H9 (cell line): Measurements from ENCODE around the gene MSI2. TPM values are rescaled to one million over a fixed set of nuclear protein-coding genes. Genes with fewer than 3 reads are reported as not detected.

ENCODE experiments used
- DNase-seq: peaks from one replicate; pipeline ENCODE4 v3.0.0-alpha.2; 2017
- H2AFZ ChIP-seq: one replicate; pipeline ENCODE4 v1.6.1; 2013; ENCODE audit warnings: mild to moderate bottlenecking, low read length, control low read depth, moderate library complexity
- H2AK5ac ChIP-seq: 2 replicates; pipeline ENCODE4 v1.6.1; 2013; ENCODE audit warnings: low read length, control low read depth, mixed read lengths; ENCODE audit not compliant: insufficient read length
- H2BK120ac ChIP-seq: one replicate; pipeline ENCODE4 v1.6.1; 2013; ENCODE audit warnings: low read depth, mild to moderate bottlenecking, low read length, control low read depth, inconsistent platforms; ENCODE audit not compliant: poor library complexity, severe bottlenecking
- H2BK12ac ChIP-seq: 2 replicates; pipeline ENCODE4 v1.6.1; 2013; ENCODE audit warnings: low read length, control low read depth, mixed read lengths, low read depth; ENCODE audit not compliant: insufficient read length
- H2BK15ac ChIP-seq: 2 replicates; pipeline ENCODE4 v1.6.1; 2013; ENCODE audit warnings: low read depth, low read length, control low read depth
- H2BK20ac ChIP-seq: one replicate; pipeline ENCODE4 v1.6.1; 2013; ENCODE audit warnings: low read depth, mild to moderate bottlenecking, low read length, control low read depth, inconsistent platforms; ENCODE audit not compliant: poor library complexity, severe bottlenecking
- H2BK5ac ChIP-seq: 2 replicates; pipeline ENCODE4 v1.6.1; 2013; ENCODE audit warnings: low read length, control low read depth, mixed read lengths; ENCODE audit not compliant: insufficient read length
- H3K14ac ChIP-seq: 2 replicates; pipeline ENCODE4 v1.6.1; 2013; ENCODE audit warnings: low read length, control low read depth; ENCODE audit not compliant: insufficient read depth
- H3K18ac ChIP-seq: 2 replicates; pipeline ENCODE4 v1.6.1; 2013; ENCODE audit warnings: low read depth, mild to moderate bottlenecking, mixed read lengths, low read length, control low read depth; ENCODE audit not compliant: insufficient read length
- H3K23ac ChIP-seq: 2 replicates; pipeline ENCODE4 v1.6.1; 2013; ENCODE audit warnings: low read length, control low read depth, mixed read lengths, low read depth; ENCODE audit not compliant: insufficient read length
- H3K23me2 ChIP-seq: 2 replicates; pipeline ENCODE4 v1.6.1; 2013; ENCODE audit warnings: low read depth, mild to moderate bottlenecking, mixed read lengths, low read length, control low read depth; ENCODE audit not compliant: insufficient read length, poor library complexity, severe bottlenecking
- H3K27ac ChIP-seq: 2 replicates; pipeline ENCODE4 v1.5.1; 2013; ENCODE audit warnings: low read length, control low read depth, mixed read lengths, low read depth; ENCODE audit not compliant: insufficient read length
- H3K27me3 ChIP-seq: 2 replicates; pipeline ENCODE4 v1.6.1; 2013; ENCODE audit warnings: low read length, control low read depth, inconsistent platforms; ENCODE audit not compliant: insufficient read depth
- H3K4ac ChIP-seq: 2 replicates; pipeline ENCODE4 v1.6.1; 2013; ENCODE audit warnings: low read depth, mild to moderate bottlenecking, control low read depth, inconsistent platforms, low read length, moderate library complexity
- H3K4me1 ChIP-seq: 2 replicates; pipeline ENCODE4 v1.6.1; 2013; ENCODE audit warnings: low read length, control low read depth, inconsistent platforms; ENCODE audit not compliant: insufficient read depth
- H3K4me2 ChIP-seq: 2 replicates; pipeline ENCODE4 v1.6.1; 2013; ENCODE audit warnings: low read length, control low read depth, mixed read lengths; ENCODE audit not compliant: insufficient read length, insufficient read depth
- H3K56ac ChIP-seq: 2 replicates; pipeline ENCODE4 v1.6.1; 2013; ENCODE audit warnings: low read depth, mild to moderate bottlenecking, mixed read lengths, low read length, control low read depth; ENCODE audit not compliant: insufficient read length
- H3K79me1 ChIP-seq: 2 replicates; pipeline ENCODE4 v1.6.1; 2013; ENCODE audit warnings: low read depth, mild to moderate bottlenecking, moderate library complexity, low read length, control low read depth, inconsistent platforms; ENCODE audit not compliant: insufficient read depth, poor library complexity, severe bottlenecking
- H3K79me2 ChIP-seq: 2 replicates; pipeline ENCODE4 v1.6.1; 2013; ENCODE audit warnings: low read length, control low read depth, inconsistent platforms; ENCODE audit not compliant: insufficient read depth
- H3K9ac ChIP-seq: 2 replicates; pipeline ENCODE4 v1.6.1; 2013; ENCODE audit warnings: low read length, control low read depth, mixed read lengths; ENCODE audit not compliant: insufficient read length; ENCODE audit errors: extremely low read depth
- H3K9me3 ChIP-seq: one replicate; pipeline ENCODE4 v1.6.1; 2013; ENCODE audit warnings: low read depth, low read length, inconsistent platforms; ENCODE audit not compliant: control insufficient read depth
- H3T11ph ChIP-seq: one replicate; pipeline ENCODE4 v1.6.1; 2013; ENCODE audit warnings: mild to moderate bottlenecking, low read length, control low read depth, inconsistent platforms
- H4K20me1 ChIP-seq: one replicate; pipeline ENCODE4 v1.6.1; 2013; ENCODE audit not compliant: control insufficient read depth, insufficient read length, insufficient read depth
- H4K5ac ChIP-seq: 2 replicates; pipeline ENCODE4 v1.6.1; 2013; ENCODE audit warnings: low read depth, mild to moderate bottlenecking, mixed read lengths, low read length, control low read depth; ENCODE audit not compliant: insufficient read length
- H4K8ac ChIP-seq: replicated peaks from 2 replicates; pipeline ENCODE4 v1.6.1; 2013; ENCODE audit warnings: low read length, control low read depth, mixed read lengths, low read depth; ENCODE audit not compliant: insufficient read length
- H4K91ac ChIP-seq: 2 replicates; pipeline ENCODE4 v1.6.1; 2013; ENCODE audit warnings: low read depth, mild to moderate bottlenecking, moderate library complexity, mixed read lengths, low read length, control low read depth; ENCODE audit not compliant: insufficient read length
- H3K27ac Mint-ChIP-seq, 3 experiments: 2 replicates in 2 of 3; 3 replicates in 1 of 3; pipeline ENCODE4 v1.8.0; 2020 to 2021; ENCODE audit warnings: mixed read lengths in 3 of 3, mild to moderate bottlenecking in 1 of 3, moderate library complexity in 1 of 3
- H3K27me3 Mint-ChIP-seq: 2 replicates; pipeline ENCODE4 v1.8.0; 2021; ENCODE audit warnings: low read depth, mild to moderate bottlenecking, moderate library complexity, mixed read lengths
- H3K36me3 Mint-ChIP-seq, 3 experiments: 2 replicates in 2 of 3; 3 replicates in 1 of 3; pipeline ENCODE4 v1.8.0; 2020 to 2021; ENCODE audit warnings: low read depth in 3 of 3, mixed read lengths in 3 of 3; ENCODE audit not compliant: insufficient read depth in 1 of 3
- H3K4me1 Mint-ChIP-seq, 2 experiments: 2 replicates each; pipeline ENCODE4 v1.8.0; 2020; ENCODE audit warnings: mixed read lengths in 2 of 2
- H3K4me3 Mint-ChIP-seq, 2 experiments: 2 replicates in 1 of 2; 3 replicates in 1 of 2; pipeline ENCODE4 v1.8.0; 2020 to 2021; ENCODE audit warnings: mild to moderate bottlenecking in 2 of 2, mixed read lengths in 2 of 2, moderate library complexity in 1 of 2
- H3K9me3 Mint-ChIP-seq, 2 experiments: 2 replicates in 1 of 2; 3 replicates in 1 of 2; pipeline ENCODE4 v1.8.0; 2020; ENCODE audit warnings: mild to moderate bottlenecking in 2 of 2, mixed read lengths in 2 of 2, moderate library complexity in 1 of 2
- WGBS: extraction: QIAGEN DNeasy Blood & Tissue Kit; methylation state at CpG from one replicate; pipeline ENCODE4 v1.1.7; 2013; ENCODE audit warnings: missing lambda C conversion rate, low lambda C conversion rate, mixed read lengths; ENCODE audit not compliant: insufficient read length; ENCODE audit errors: extremely low coverage; 5-methylcytosine and 5-hydroxymethylcytosine counted together
- total RNA-seq: library from RNA; stranded (reverse); gene quantifications from 2 replicates; pipeline ENCODE4 v1.2.1, GENCODE V29; 2021
- TF ChIP-seq, protein P1 (sequence below): fragments of 200-600 bp; sonication (generic); conservative IDR thresholded peaks from 3 replicates; pipeline ENCODE4 v1.8.0; 2021; ENCODE audit warnings: antibody characterized with exemption, mild to moderate bottlenecking

Gene MSI2
- total RNA-seq, 1 experiment from 2014 or later, result 98.5 TPM

DNA sequence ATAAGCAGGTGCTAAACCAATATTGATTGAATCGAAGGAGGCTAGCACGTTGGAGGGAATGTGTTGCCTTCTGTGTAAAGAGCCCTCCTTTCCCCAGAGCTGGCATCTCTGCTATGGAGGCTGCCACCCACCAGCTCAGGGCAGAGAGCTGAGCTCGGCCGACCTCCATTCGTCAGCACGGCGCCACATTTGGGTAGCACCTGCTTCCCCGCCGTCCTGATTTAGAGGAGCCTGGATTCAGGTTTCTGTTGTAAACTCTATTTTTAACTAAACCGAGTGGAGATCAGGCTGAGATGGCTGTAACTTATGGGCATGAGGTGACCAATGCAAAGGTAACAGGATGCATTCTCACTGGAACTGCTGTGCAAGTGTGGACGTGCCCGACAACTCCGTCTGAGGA, 316.3 kb downstream of the MSI2 start:
- H3K4ac ChIP-seq, result no peak overlapping the region
- no peaks in the 10 kb centered on the region for H3K9me3 ChIP-seq
- no peak overlapping the region for H3T11ph ChIP-seq
- H4K91ac ChIP-seq, result no peak overlapping the region
- H3K23ac ChIP-seq, result no peak overlapping the region
- no peak overlapping the region for H2BK5ac ChIP-seq
- no peak overlapping the region for H4K8ac ChIP-seq
- Mint-ChIP-seq H3K27ac (no peak overlapping the region; a peak in 1 of 7 replicates), H3K4me1 (peaks cover 25 to 29% of the 10 kb centered on the region in 2 experiments), H3K27me3 (no peaks in the 10 kb centered on the region; the same call in 1 of the 2 replicates), H3K36me3 (no peaks in the 10 kb centered on the region), H3K4me3 (no peak overlapping the region), H3K9me3 (no peaks in the 10 kb centered on the region)
- H2AFZ ChIP-seq, result no peak overlapping the region
- no peak overlapping the region for H3K9ac ChIP-seq
- H3K14ac ChIP-seq, result no peak overlapping the region; the same call in 1 of the 2 replicates
- no peaks in the 10 kb centered on the region for H3K79me1 ChIP-seq
- H2AK5ac ChIP-seq, result no peak overlapping the region
- no peaks in the 10 kb centered on the region for H3K27me3 ChIP-seq
- no peak for DNase-seq
- no peaks in the 10 kb centered on the region for H3K23me2 ChIP-seq
- H2BK15ac ChIP-seq, result no peak overlapping the region
- no peak overlapping the region for H4K5ac ChIP-seq
- no CpG with 5 or more reads among the region's 13 CpGs for WGBS
- no peaks in the 10 kb centered on the region for H3K79me2 ChIP-seq
- H2BK120ac ChIP-seq, result no peak overlapping the region
- TF ChIP-seq, protein P1, sequence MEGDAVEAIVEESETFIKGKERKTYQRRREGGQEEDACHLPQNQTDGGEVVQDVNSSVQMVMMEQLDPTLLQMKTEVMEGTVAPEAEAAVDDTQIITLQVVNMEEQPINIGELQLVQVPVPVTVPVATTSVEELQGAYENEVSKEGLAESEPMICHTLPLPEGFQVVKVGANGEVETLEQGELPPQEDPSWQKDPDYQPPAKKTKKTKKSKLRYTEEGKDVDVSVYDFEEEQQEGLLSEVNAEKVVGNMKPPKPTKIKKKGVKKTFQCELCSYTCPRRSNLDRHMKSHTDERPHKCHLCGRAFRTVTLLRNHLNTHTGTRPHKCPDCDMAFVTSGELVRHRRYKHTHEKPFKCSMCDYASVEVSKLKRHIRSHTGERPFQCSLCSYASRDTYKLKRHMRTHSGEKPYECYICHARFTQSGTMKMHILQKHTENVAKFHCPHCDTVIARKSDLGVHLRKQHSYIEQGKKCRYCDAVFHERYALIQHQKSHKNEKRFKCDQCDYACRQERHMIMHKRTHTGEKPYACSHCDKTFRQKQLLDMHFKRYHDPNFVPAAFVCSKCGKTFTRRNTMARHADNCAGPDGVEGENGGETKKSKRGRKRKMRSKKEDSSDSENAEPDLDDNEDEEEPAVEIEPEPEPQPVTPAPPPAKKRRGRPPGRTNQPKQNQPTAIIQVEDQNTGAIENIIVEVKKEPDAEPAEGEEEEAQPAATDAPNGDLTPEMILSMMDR, result no peak
- no peaks in the 10 kb centered on the region for H4K20me1 ChIP-seq
- no peak overlapping the region for H2BK12ac ChIP-seq
- H3K4me2 ChIP-seq, result no peak overlapping the region
- H2BK20ac ChIP-seq, result no peak overlapping the region
- H3K27ac ChIP-seq, result no peak overlapping the region
- no peak overlapping the region for H3K18ac ChIP-seq
- H3K56ac ChIP-seq, result no peak overlapping the region
- peaks cover under 1% of the 10 kb centered on the region for H3K4me1 ChIP-seq
